Upper lobe of left lung (tissue), 6 donors: ENCODE data around the gene STAG1. TPM values are rescaled to one million over a fixed set of nuclear protein-coding genes. Genes with fewer than 3 reads are reported as not detected.
"Not testable (repeated sequence)": the region's sequence is repeated elsewhere in the genome, so short reads cannot be mapped to it uniquely, and the experiment has no call there.

Source experiments
- ATAC-seq, 2 donors: fragments of 200-7000 bp; cut with Tn5 transposase; one replicate each; pipeline ENCODE4 v1.9.1; 2022; ENCODE audit warnings: mild to moderate bottlenecking in 2 of 2, moderate library complexity in 2 of 2; ENCODE audit not compliant: low FRiP score in 2 of 2
- DNase-seq, 2 donors: peaks; one replicate each; pipeline ENCODE4 v3.0.0-alpha.2; 2019 to 2020
- H3K27ac ChIP-seq, 4 donors: fragments of 200-600 bp; sonication (generic); one replicate each; pipeline ENCODE4 v1.5.1; 2016 to 2019
- H3K27me3 ChIP-seq, 4 donors: fragments of 200-600 bp; sonication (generic); one replicate each; pipeline ENCODE4 v1.5.1; 2017 to 2019
- H3K36me3 ChIP-seq, 4 donors: fragments of 200-600 bp; sonication (generic); one replicate each; pipeline ENCODE4 v1.5.1; 2016 to 2019
- H3K4me1 ChIP-seq, 4 donors: fragments of 200-600 bp; sonication (generic); one replicate each; pipeline ENCODE4 v1.5.1; 2018 to 2019
- H3K4me3 ChIP-seq, 4 donors: fragments of 200-600 bp; sonication (generic); one replicate each; pipeline ENCODE4 v1.5.1; 2017 to 2019; ENCODE audit warnings: mild to moderate bottlenecking in 2 of 4, moderate library complexity in 1 of 4
- H3K9me3 ChIP-seq, 4 donors: fragments of 200-600 bp; sonication (generic); one replicate each; pipeline ENCODE4 v1.5.1; 2018 to 2019
- EP300 ChIP-seq, 4 donors: sonication (generic); formaldehyde crosslinking; IDR thresholded peaks; one replicate each; pipeline ENCODE4 v1.5.1; 2017; ENCODE audit warnings: antibody characterized with exemption in 4 of 4, control low read depth in 2 of 4
- POLR2A ChIP-seq, 4 donors: fragments of 450-650 bp; IDR thresholded peaks; one replicate each; pipeline ENCODE4 v1.5.1; 2016 to 2017; ENCODE audit warnings: antibody characterized with exemption in 4 of 4, mild to moderate bottlenecking in 2 of 4
- POLR2AphosphoS5 ChIP-seq, 2 donors: sonication (generic); formaldehyde crosslinking; IDR thresholded peaks; one replicate each; pipeline ENCODE4 v1.5.1; 2017; ENCODE audit warnings: antibody characterized with exemption in 2 of 2
- WGBS, 2 donors: methylation state at CpG; one replicate each; pipeline ENCODE4 v1.1.5; 2017 to 2018; 5-methylcytosine and 5-hydroxymethylcytosine counted together
- total RNA-seq, 6 donors: library from RNA; depleted of rRNA in 4 of 6; stranded (reverse); fragments of >200 nt in 4 of 6; gene quantifications; one replicate each; pipeline versions ENCODE4 v1.1.0 to v1.2.1, GENCODE V29; 2016 to 2021
- TF ChIP-seq, protein P1 (sequence below), 6 experiments: fragments of 450-650 bp in 4 of 6; fragments of 200-600 bp in 2 of 6; sonication (generic) in 2 of 6; IDR thresholded peaks; one replicate each; pipeline ENCODE4 v1.5.1; 2016 to 2019; ENCODE audit warnings: antibody characterized with exemption in 6 of 6
- donor health status: DM: no; HTN: no; CAD: no; lungs with moderate emphysema.
- donor health status: DM: no; HTN: yes; CAD: no; lungs with severe emphysema.

STAG1 gene
- total RNA-seq, 6 donors from 2014 or later = 19.1 to 65.0 (median 34.2) TPM

DNA sequence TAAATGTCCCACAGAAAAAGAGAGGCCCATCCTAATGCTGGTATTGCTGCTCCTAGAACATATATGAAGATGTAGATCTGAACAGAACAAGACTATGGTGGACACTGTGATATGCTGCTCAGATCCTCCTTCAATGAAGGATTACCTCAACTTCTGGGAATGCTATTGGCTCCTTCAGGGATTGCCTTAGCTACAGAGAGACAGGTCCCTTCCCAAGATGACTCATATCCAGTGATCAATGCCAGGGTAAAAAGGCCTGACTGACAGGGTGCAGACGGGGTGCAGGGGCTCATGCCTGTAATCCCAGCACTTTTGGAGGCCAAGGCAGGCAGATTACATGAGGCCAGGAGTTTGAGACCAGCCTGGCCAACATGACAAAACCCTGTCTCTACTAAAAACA, 20.5 kb upstream of the STAG1 start:
- Histone ChIP-seq H3K27ac (no peak overlapping the region), H3K9me3 (no peaks in the 10 kb centered on the region), H3K4me3 (no peak overlapping the region), H3K4me1 (no peaks in the 10 kb centered on the region), H3K27me3 (no peaks in the 10 kb centered on the region), H3K36me3 (no peaks in the 10 kb centered on the region)
- no peak for DNase-seq
- no peak for TF ChIP-seq POLR2AphosphoS5 (IDR thresholded peaks at IDR 0.05)
- TF ChIP-seq, protein P1, sequence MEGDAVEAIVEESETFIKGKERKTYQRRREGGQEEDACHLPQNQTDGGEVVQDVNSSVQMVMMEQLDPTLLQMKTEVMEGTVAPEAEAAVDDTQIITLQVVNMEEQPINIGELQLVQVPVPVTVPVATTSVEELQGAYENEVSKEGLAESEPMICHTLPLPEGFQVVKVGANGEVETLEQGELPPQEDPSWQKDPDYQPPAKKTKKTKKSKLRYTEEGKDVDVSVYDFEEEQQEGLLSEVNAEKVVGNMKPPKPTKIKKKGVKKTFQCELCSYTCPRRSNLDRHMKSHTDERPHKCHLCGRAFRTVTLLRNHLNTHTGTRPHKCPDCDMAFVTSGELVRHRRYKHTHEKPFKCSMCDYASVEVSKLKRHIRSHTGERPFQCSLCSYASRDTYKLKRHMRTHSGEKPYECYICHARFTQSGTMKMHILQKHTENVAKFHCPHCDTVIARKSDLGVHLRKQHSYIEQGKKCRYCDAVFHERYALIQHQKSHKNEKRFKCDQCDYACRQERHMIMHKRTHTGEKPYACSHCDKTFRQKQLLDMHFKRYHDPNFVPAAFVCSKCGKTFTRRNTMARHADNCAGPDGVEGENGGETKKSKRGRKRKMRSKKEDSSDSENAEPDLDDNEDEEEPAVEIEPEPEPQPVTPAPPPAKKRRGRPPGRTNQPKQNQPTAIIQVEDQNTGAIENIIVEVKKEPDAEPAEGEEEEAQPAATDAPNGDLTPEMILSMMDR (IDR thresholded peaks at IDR 0.05) = no peak
- TF ChIP-seq EP300 (IDR thresholded peaks at IDR 0.05) = no peak
- TF ChIP-seq POLR2A (IDR thresholded peaks at IDR 0.05) = no peak
- ATAC-seq = peak in 1 of 2 donors; percentile 62
- 70 to 89% methylated on average over 1 of the region's 1 CpG for WGBS, 2 donors

DNA sequence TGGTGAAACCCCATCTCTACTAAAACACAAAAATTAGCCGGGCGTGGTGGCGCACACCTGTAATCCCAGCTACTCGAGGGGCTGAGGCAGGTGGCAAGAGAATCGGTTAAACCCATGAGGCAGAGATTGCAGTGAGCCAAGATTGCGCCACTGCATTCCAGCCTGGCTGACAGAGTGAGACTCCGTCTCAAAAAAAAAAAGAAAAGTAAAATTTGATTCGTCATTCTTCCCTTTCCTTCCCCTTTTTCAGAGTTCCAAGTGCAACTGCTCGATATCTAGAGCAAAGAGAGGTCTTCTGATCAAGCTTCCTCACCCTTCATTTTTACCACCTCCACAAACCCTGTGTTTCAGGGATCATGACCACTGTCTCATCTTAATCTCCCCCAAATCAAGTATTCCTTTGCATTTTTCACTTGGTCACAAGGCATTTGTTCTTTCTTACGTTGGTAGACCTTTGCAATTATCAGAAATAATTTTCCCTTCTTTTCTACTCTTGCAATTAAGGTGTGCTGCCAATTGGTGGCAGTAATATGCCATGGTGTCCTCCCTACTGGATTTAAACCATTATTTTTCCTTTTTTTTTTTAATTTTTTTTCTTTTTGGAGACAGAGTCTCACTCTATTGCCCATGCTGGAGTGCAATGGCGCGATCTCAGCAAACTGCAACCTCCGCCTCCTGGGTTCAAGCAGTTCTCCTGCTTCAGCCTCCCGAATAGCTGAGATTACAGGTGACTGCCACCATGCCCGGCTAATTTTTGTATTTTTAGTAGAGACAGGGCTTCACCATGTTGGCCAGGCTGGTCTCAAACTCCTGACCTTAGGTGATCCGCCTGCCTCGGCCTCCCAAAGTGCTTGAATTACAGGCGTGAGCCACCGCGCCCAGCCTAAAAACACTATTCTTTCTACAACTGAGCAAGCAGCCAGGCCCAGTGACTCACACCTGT, 6.3 kb upstream of the STAG1 start:
- peak in 1 of 2 donors; percentile 65 for DNase-seq
- ATAC-seq = peak in 1 of 2 donors; percentile 72
- H3K27me3 ChIP-seq, H3K4me3 ChIP-seq, H3K4me1 ChIP-seq, H3K36me3 ChIP-seq, H3K9me3 ChIP-seq: not testable (repeated sequence)
- 75 to 81% methylated on average over 20 of the region's 20 CpGs for WGBS, 2 donors
- H3K27ac ChIP-seq = peak overlapping the region in 1 of 4 donors; percentile 55
- TF ChIP-seq, protein P1 (IDR thresholded peaks at IDR 0.05) = peak in 2 of 6 experiments; percentile 11 to 47

DNA sequence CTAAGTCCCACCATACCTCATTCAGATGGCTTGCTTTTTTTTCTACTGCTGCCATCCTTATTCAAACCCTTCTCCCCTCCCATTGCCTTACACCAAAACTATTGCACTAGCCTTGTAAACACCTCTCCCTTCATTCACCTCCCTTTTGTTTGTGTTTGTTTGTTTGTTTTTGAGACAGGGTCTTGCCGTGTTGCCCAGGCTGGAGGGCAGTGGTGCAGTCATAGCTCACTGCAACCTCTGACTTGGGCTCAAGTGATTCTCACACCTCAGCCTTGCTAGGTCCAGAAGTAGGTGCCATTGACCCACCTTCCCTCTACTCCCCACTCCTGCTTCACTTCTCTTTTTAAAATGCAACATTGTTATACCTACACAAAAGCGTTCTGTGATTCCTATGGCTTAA, 3.0 kb upstream of the STAG1 start:
- Histone ChIP-seq H3K36me3 (no peaks in the 10 kb centered on the region), H3K9me3 (no peaks in the 10 kb centered on the region), H3K4me1 (peaks cover 6 to 15% (median 12%) of the 10 kb centered on the region in 4 donors), H3K4me3 (no peak overlapping the region), H3K27me3 (no peaks in the 10 kb centered on the region), H3K27ac (no peak overlapping the region)
- TF ChIP-seq EP300 (IDR thresholded peaks at IDR 0.05) (no peak), POLR2AphosphoS5 (IDR thresholded peaks at IDR 0.05) (no peak), POLR2A (IDR thresholded peaks at IDR 0.05) (no peak)
- TF ChIP-seq, protein P1 (IDR thresholded peaks at IDR 0.05) = no peak
- ATAC-seq (no peak), DNase-seq (no peak)
- WGBS, 2 donors = 88 to 89% methylated on average over 2 of the region's 2 CpGs

DNA sequence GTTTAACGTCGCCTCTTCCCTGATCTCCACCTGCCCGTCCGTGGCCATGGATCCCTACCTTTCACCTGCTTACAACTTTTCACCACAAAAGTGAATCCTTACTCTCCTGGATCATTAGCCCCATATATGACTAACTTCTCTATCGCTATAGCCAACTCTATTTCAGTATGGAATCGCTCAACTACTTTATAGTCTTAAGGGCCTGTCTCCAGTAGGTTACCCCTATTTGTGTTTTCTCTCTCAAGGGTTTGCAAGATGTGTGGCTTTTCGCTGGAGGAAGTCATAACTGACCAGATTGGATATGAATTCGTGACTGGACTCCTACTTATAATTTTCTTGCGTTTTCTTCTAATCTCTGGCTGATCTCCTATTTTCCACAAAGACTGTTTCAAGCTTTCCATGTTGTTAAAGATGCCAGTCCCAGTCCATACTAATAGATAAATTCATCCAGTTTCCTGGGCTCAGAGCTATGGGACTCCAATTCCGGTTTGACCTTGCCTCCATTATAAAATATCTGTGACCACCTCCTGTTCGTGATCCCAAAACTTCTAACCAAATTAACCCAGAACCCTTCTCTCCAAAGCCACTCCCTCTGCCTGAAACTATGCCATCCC, 1.3 kb upstream of the STAG1 start:
- no peaks in the 10 kb centered on the region for H3K9me3 ChIP-seq
- H3K36me3 ChIP-seq = no peaks in the 10 kb centered on the region
- H3K27ac ChIP-seq = peak overlapping the region; percentile 97 to 100 (median 99)
- DNase-seq = no peak
- TF ChIP-seq EP300 (IDR thresholded peaks at IDR 0.05) (no peak), POLR2AphosphoS5 (IDR thresholded peaks at IDR 0.05) (no peak), POLR2A (IDR thresholded peaks at IDR 0.05) (no peak)
- TF ChIP-seq, protein P1 (IDR thresholded peaks at IDR 0.05) = no peak
- 43% methylated on average over 11 of the region's 11 CpGs for WGBS, 2 donors
- H3K4me1 ChIP-seq = peaks cover 12 to 32% (median 28%) of the 10 kb centered on the region in 4 donors
- no peak for ATAC-seq
- peak overlapping the region; percentile 30 to 87 (median 80) for H3K4me3 ChIP-seq
- no peaks in the 10 kb centered on the region for H3K27me3 ChIP-seq
